Measurements from ENCODE around the gene CHST11. TPM values are rescaled to one million over a fixed set of nuclear protein-coding genes. Genes with fewer than 3 reads are reported as not detected.

CHST11 gene
- total RNA-seq, 1 experiment from 2014 or later: 6.7 TPM

GRCh38 chr12:104695453-104696148, 238.9 kb downstream of the CHST11 start:
- H3K23ac ChIP-seq (ENCODE audit: insufficient read length, low read depth, low read length): no peak overlapping the region
- peak overlapping the region in 1 of 3 experiments; percentile 83; a peak in 2 of 7 replicates for H3K27ac Mint-ChIP-seq
- no peaks in the 10 kb centered on the region for H4K20me1 ChIP-seq (ENCODE audit: control insufficient read depth, insufficient read depth, insufficient read length)
- H2BK12ac ChIP-seq (ENCODE audit: insufficient read length, low read depth, low read length): no peak overlapping the region
- H3K36me3 Mint-ChIP-seq (ENCODE audit: insufficient read depth in 1 of 3, low read depth in 3 of 3): peaks cover 7 to 11% (median 9%) of the 10 kb centered on the region in 3 experiments
- no peak overlapping the region for H3K14ac ChIP-seq (ENCODE audit: insufficient read depth, low read length)
- H3K27ac ChIP-seq (ENCODE audit: insufficient read length, low read depth, low read length): no peak overlapping the region
- no peak overlapping the region for H2BK15ac ChIP-seq (ENCODE audit: low read depth, low read length)
- no peaks in the 10 kb centered on the region for H3K9me3 ChIP-seq (ENCODE audit: control insufficient read depth, low read depth, low read length)
- no peak overlapping the region for H3K9ac ChIP-seq (ENCODE audit: extremely low read depth, insufficient read length, low read length)
- WGBS (ENCODE audit: extremely low coverage, insufficient read length, low lambda C conversion rate): no CpG with 5 or more reads among the region's 12 CpGs
- no peak overlapping the region for H4K91ac ChIP-seq (ENCODE audit: insufficient read length, low read depth, low read length)
- H2BK120ac ChIP-seq (ENCODE audit: low read depth, low read length, poor library complexity, severe bottlenecking): no peak overlapping the region
- H3K9me3 Mint-ChIP-seq: peaks cover 5 to 9% of the 10 kb centered on the region in 2 experiments
- H3K56ac ChIP-seq (ENCODE audit: insufficient read length, low read depth, low read length): no peak overlapping the region
- no peak overlapping the region for H2BK5ac ChIP-seq (ENCODE audit: insufficient read length, low read length)
- no peak overlapping the region for H3K4ac ChIP-seq (ENCODE audit: low read depth, low read length)
- TF ChIP-seq CTCF (conservative IDR thresholded peaks at IDR 0.05): no peak
- H3K23me2 ChIP-seq (ENCODE audit: insufficient read length, low read depth, low read length, poor library complexity, severe bottlenecking): no peaks in the 10 kb centered on the region
- no peaks in the 10 kb centered on the region; the same call in 1 of the 2 replicates for H3K27me3 Mint-ChIP-seq (ENCODE audit: low read depth)
- no peak overlapping the region for H3T11ph ChIP-seq (ENCODE audit: low read length)
- no peaks in the 10 kb centered on the region for H3K4me1 ChIP-seq (ENCODE audit: insufficient read depth, low read length)
- no peak overlapping the region for H4K5ac ChIP-seq (ENCODE audit: insufficient read length, low read depth, low read length)
- H2AK5ac ChIP-seq (ENCODE audit: insufficient read length, low read length): no peak overlapping the region
- no peaks in the 10 kb centered on the region for H3K79me2 ChIP-seq (ENCODE audit: insufficient read depth, low read length)
- no peak overlapping the region for H3K4me3 Mint-ChIP-seq
- H3K18ac ChIP-seq (ENCODE audit: insufficient read length, low read depth, low read length): no peak overlapping the region
- DNase-seq: no peak
- H3K79me1 ChIP-seq (ENCODE audit: insufficient read depth, low read depth, low read length, poor library complexity, severe bottlenecking): no peaks in the 10 kb centered on the region
- H3K4me2 ChIP-seq (ENCODE audit: insufficient read depth, insufficient read length, low read length): no peak overlapping the region
- no peak overlapping the region for H2BK20ac ChIP-seq (ENCODE audit: low read depth, low read length, poor library complexity, severe bottlenecking)
- H4K8ac ChIP-seq (replicated peaks; ENCODE audit: insufficient read length, low read depth, low read length): no peak overlapping the region
- H3K27me3 ChIP-seq (ENCODE audit: insufficient read depth, low read length): no peaks in the 10 kb centered on the region
- no peak overlapping the region for H2AFZ ChIP-seq (ENCODE audit: low read length)
- H3K4me1 Mint-ChIP-seq: peaks cover 11 to 13% of the 10 kb centered on the region in 2 experiments
